SU-DHL-6 (cell line): Measurements from ENCODE around the gene KRT16.
"Not testable (repeated sequence)": the region's sequence is repeated elsewhere in the genome, so short reads cannot be mapped to it uniquely, and the experiment has no call there.

ENCODE experiments used
- CTCF ChIP-seq: fragments of 200-600 bp; sonication (generic); IDR thresholded peaks from one replicate; pipeline ENCODE4 v1.5.1; 2017; ENCODE audit warnings: antibody characterized with exemption, mild to moderate bottlenecking, low read length, moderate library complexity; ENCODE audit not compliant: insufficient read depth, poor library complexity, severe bottlenecking
- EZH2phosphoT487 ChIP-seq: fragments of 200-600 bp; sonication (generic), shearing (Covaris generic); conservative IDR thresholded peaks from 2 replicates; pipeline ENCODE4 v1.6.1; 2018; ENCODE audit warnings: mild to moderate bottlenecking, antibody characterized with exemption, low read length, moderate library complexity, mixed read lengths

GRCh38 chr17:41622340-41623183 is 10.0 kb upstream of the KRT16 start:
- not testable (repeated sequence) for TF ChIP-seq CTCF, EZH2phosphoT487
